OCI-M2 (cell line): ENCODE measurements around the gene AP5M1.
"Not testable (repeated sequence)": the region's sequence is repeated elsewhere in the genome, so short reads cannot be mapped to it uniquely, and the experiment has no call there.

Experiments used
- DNase-seq: peaks from one replicate; lab custom pipeline; 2025; ENCODE audit not compliant: unreplicated experiment; lab: John Stamatoyannopoulos, UW

The AP5M1 gene

GRCh38 chr14:57268161-57269069, at the start of gene AP5M1, which contains the start of gene EXOC5:
AP5M1 (plus strand) TSS chr14:57268971; CDS start chr14:57269315, 344 bp downstream.
EXOC5 (minus strand) TSS chr14:57268905; CDS start chr14:57268648, 257 bp downstream.
- DNase-seq: peak; percentile 82

GRCh38 chr14:57221931-57222330, 46.8 kb upstream of the AP5M1 start:
- no peak for DNase-seq

GRCh38 chr14:57227083-57227482, 41.7 kb upstream of the AP5M1 start:
- DNase-seq: no peak

GRCh38 chr14:57228320-57228719, 40.5 kb upstream of the AP5M1 start:
- DNase-seq: not testable (repeated sequence)

GRCh38 chr14:57232006-57232405, 36.8 kb upstream of the AP5M1 start:
- DNase-seq: no peak

- not testable (repeated sequence) for DNase-seq
These were observed 28.7 kb upstream of the AP5M1 start for GRCh38 chr14:57240115-57240514.

GRCh38 chr14:57243320-57243719, 25.5 kb upstream of the AP5M1 start:
- DNase-seq: no peak

- no peak for DNase-seq
These were observed 24.7 kb upstream of the AP5M1 start for GRCh38 chr14:57244106-57244505.

- no peak for DNase-seq
These were observed 22.8 kb upstream of the AP5M1 start for GRCh38 chr14:57245941-57246340.

- no peak for DNase-seq
These were observed 21.7 kb upstream of the AP5M1 start for GRCh38 chr14:57246933-57247657.

GRCh38 chr14:57254884-57255283, 13.9 kb upstream of the AP5M1 start:
- DNase-seq: no peak

GRCh38 chr14:57258221-57258620, 10.6 kb upstream of the AP5M1 start:
- not testable (repeated sequence) for DNase-seq

GRCh38 chr14:57259672-57260071, 9.1 kb upstream of the AP5M1 start:
- no peak for DNase-seq

- no peak for DNase-seq
These were observed 7.2 kb upstream of the AP5M1 start for GRCh38 chr14:57261604-57262003.

- no peak for DNase-seq
These were observed 6.7 kb upstream of the AP5M1 start for GRCh38 chr14:57262117-57262516.

- DNase-seq: no peak
These were observed 2.7 kb upstream of the AP5M1 start for GRCh38 chr14:57266065-57266464.

GRCh38 chr14:57273236-57273635, 4.5 kb downstream of the AP5M1 start:
- no peak for DNase-seq

GRCh38 chr14:57274551-57274950, 5.8 kb downstream of the AP5M1 start:
- no peak for DNase-seq

- DNase-seq: no peak
These were observed 6.4 kb downstream of the AP5M1 start for GRCh38 chr14:57275023-57275664.

- no peak for DNase-seq
These were observed 8.3 kb downstream of the AP5M1 start for GRCh38 chr14:57277062-57277461.

- DNase-seq: no peak
These were observed 19.0 kb downstream of the AP5M1 start for GRCh38 chr14:57287745-57288144.
